Left hindlimb (tissue), 1 donor: ENCODE measurements around the gene ATP2A3.
"Not testable (repeated sequence)": the region's sequence is repeated elsewhere in the genome, so short reads cannot be mapped to it uniquely, and the experiment has no call there.

ENCODE experiments used
- DNase-seq: peaks from one replicate; pipeline ENCODE4 v3.0.0-alpha.2; 2018

Gene ATP2A3

GRCh38 chr17:3952186-3952585 is 12.1 kb downstream of the ATP2A3 start:
- no peak for DNase-seq

GRCh38 chr17:3951420-3951819 is 12.8 kb downstream of the ATP2A3 start:
- DNase-seq: no peak

- DNase-seq: no peak
Measured at GRCh38 chr17:3951003-3951402, 13.2 kb downstream of the ATP2A3 start.

GRCh38 chr17:3950584-3950983 is 13.7 kb downstream of the ATP2A3 start:
- DNase-seq: no peak

- DNase-seq: no peak
Measured at GRCh38 chr17:3949418-3949817, 14.8 kb downstream of the ATP2A3 start.

GRCh38 chr17:3948551-3948950 is 15.7 kb downstream of the ATP2A3 start:
- not testable (repeated sequence) for DNase-seq

- no peak for DNase-seq
Measured at GRCh38 chr17:3947318-3947810, 16.9 kb downstream of the ATP2A3 start.

GRCh38 chr17:3946711-3947235 is 17.5 kb downstream of the ATP2A3 start:
- DNase-seq: no peak

GRCh38 chr17:3944485-3945388 is 19.5 kb downstream of the ATP2A3 start:
- DNase-seq: peak; percentile 81

- DNase-seq: no peak
Measured at GRCh38 chr17:3943240-3943891, 20.9 kb downstream of the ATP2A3 start.

- no peak for DNase-seq
Measured at GRCh38 chr17:3940965-3941698, 23.1 kb downstream of the ATP2A3 start.

GRCh38 chr17:3937359-3937758 is 26.9 kb downstream of the ATP2A3 start:
- DNase-seq: no peak

GRCh38 chr17:3935825-3936355 is 28.3 kb downstream of the ATP2A3 start:
- no peak for DNase-seq

- peak; percentile 72 for DNase-seq
Measured at GRCh38 chr17:3935140-3935542, 29.1 kb downstream of the ATP2A3 start.

- DNase-seq: no peak
Measured at GRCh38 chr17:3929764-3930163, 34.5 kb downstream of the ATP2A3 start.

- DNase-seq: no peak
Measured at GRCh38 chr17:3929181-3929580, 35.1 kb downstream of the ATP2A3 start.

GRCh38 chr17:3928406-3928805 is 35.8 kb downstream of the ATP2A3 start:
- DNase-seq: no peak

GRCh38 chr17:3927628-3928340 is 36.5 kb downstream of the ATP2A3 start:
- no peak for DNase-seq

- DNase-seq: no peak
Measured at GRCh38 chr17:3926860-3927627, 37.2 kb downstream of the ATP2A3 start.

GRCh38 chr17:3925684-3926485 is 38.4 kb downstream of the ATP2A3 start:
- DNase-seq: no peak
